ENCODE measurements around the gene TRIM17. TPM values are rescaled to one million over a fixed set of nuclear protein-coding genes. Genes with fewer than 3 reads are reported as not detected.

Gene TRIM17
- total RNA-seq, 1 experiment from 2014 or later: not detected

DNA sequence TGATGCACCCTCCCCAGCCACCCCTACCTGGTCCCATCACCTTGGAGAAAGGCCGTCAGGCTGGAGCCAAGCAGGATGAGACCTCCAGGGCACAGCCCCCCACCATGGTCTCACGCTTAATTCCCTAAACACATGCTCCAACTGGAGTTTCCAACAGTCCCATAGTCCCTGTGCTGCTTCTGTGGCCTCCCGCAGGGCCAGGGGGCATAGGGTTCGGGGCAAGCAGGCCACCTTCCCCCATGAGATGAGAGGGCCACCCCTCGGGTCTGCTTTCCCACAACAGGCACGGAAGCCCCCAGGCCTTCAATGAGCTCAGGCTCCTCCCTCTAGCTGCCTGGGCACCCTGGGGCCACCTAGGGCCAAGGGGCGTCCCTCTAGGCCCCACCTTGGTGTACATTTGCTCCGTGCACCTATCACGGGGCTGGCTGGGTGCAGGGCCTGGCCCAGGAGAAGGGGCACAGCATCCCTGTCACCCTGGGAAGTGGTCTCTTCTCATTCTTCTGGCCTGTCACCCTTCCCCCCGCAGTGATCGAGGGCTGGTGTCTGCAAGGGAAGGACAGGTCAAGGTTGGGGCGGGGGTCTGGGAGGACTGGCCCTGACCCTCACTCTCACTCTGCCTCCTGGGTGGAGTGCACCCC is 52.5 kb downstream of the TRIM17 start:
- no peak for DNase-seq (ENCODE audit: low spot score)
- in situ Hi-C loops (cut with HindIII; ENCODE audit: low sequenced_read_pairs): no loop called here

DNA sequence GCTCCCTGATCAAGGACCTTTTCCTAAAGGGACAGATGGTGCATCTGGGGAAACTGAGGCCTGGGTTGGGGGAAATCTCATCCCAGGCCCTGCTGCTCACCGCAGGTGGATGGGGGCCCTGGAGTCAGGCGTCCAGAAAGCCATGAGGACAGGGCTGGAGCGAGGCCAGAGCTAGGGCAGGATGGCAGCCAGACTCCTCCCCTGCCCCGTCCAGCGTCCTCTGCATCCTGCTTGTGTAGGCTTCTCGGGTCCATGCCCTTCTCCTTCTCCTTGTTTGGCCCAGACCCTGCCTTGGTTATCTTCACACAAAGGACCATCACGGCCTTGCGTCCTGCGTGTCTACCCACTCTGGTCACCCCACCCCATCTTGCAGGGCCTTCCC is 53.0 kb downstream of the TRIM17 start:
- DNase-seq (ENCODE audit: low spot score): no peak

DNA sequence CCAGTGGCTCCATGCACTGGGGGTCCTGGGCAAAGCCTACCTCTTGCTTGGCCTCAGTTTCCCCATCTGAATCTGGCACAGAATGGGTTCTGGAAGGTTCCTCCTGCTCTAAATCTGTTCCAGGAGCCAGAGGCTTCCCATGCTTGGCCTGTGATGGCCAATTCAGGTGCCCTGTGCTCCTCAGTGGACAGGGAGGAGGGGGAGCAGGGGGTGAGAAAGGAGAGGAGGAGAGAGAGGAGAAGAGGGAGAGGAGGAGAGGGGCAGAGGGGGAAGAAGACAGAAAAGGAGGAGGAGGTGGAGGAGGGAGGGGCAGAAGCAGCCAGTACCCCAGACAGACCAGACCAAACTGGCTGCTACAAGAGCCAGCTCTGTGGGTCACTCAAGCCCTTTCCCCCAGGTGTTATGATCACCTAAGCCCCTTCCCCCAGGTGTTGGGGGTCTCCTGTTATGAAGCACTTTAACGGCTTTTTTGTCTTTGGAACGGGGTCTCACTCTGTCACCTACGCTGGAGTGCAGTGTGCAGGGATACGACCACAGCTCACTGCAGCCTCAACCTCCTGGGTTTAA is 53.7 kb downstream of the TRIM17 start:
- in situ Hi-C loops (cut with HindIII; ENCODE audit: low sequenced_read_pairs): no loop called here
- DNase-seq (ENCODE audit: low spot score): no peak

More for the DNA sequence above, 53.0 kb downstream of the TRIM17 start:
- in situ Hi-C loops (cut with HindIII; ENCODE audit: low sequenced_read_pairs): no loop called here

DNA sequence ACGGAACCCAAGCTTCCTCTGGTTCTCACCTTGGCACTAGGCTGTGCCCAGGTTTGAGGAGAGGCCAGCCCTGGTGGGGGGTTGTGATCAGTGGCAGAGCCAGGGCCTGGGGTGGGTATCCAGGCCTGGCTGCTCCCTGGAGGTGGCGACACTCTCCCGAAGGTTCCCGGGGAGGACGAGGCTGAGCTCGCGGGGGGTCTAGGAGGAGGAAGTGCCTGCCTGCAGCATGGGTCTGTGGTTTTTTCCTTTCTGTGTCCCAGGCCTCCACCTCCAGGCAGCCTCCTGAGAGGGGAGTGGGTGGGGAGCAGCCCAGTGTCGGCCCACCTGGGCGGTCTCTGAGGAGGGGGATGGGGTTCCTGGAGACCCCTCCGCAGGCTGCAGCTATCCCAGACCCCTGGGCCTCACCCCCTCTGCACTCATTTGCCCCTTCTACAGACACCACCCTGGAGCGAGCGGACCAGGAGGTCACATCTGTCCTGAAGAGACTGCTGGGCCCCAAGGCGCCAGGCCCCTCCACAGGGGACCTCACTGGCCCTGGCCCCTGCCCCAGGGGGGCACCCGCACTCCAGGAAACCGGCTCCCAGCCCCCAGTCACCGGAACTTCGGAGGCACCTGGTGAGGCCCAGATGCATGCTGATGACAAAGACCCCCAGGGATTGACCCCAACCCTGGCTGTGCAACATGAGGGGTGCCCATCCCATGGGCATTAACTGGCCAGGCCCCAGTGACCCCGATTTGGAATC is 54.3 kb downstream of the TRIM17 start:
- in situ Hi-C loops (cut with HindIII; ENCODE audit: low sequenced_read_pairs): no loop called here

DNA sequence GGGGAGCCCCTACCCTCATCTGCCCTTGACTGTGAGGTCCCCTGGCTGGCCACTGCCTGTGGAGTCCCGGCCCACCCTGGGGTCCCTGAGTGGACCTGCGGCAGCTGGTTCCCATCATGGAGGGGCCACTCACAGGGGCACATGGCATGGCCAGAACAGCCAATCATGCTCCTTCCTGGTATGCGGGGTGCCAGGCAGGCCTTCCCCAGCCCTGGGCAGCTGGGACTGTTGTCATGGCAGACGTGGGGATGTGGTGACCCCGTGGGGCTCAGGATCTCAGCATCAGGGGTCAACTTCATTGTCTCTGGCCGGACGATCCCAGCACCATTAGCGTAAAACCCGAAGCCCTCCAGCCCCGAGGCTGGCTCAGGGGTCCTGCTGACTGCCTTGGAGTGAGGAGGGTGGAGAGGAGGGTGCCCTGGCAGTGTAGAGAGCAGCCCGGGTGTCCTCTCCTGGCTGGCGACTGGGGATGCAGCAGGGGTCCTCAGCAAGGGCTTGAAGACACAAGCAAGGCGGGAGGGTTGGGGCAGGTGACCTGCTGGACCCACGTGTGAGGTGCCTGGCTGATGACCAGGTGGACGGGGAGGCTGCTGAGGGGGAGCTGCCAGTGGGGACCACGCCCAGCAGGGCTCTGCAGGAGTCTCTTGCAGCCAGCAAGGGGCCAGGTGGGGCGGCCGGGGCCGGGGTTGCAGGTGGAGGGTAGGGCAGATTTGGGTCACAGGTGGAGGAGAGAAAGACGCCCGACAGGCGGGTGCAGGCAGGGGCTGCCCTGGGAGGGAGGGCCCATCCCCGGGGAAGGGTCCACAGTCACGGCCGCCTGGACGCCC is 55.1 kb downstream of the TRIM17 start:
- in situ Hi-C loops (cut with HindIII; ENCODE audit: low sequenced_read_pairs): no loop called here
- DNase-seq (ENCODE audit: low spot score): no peak

More for the DNA sequence above, 54.3 kb downstream of the TRIM17 start:
- DNase-seq (ENCODE audit: low spot score): no peak

DNA sequence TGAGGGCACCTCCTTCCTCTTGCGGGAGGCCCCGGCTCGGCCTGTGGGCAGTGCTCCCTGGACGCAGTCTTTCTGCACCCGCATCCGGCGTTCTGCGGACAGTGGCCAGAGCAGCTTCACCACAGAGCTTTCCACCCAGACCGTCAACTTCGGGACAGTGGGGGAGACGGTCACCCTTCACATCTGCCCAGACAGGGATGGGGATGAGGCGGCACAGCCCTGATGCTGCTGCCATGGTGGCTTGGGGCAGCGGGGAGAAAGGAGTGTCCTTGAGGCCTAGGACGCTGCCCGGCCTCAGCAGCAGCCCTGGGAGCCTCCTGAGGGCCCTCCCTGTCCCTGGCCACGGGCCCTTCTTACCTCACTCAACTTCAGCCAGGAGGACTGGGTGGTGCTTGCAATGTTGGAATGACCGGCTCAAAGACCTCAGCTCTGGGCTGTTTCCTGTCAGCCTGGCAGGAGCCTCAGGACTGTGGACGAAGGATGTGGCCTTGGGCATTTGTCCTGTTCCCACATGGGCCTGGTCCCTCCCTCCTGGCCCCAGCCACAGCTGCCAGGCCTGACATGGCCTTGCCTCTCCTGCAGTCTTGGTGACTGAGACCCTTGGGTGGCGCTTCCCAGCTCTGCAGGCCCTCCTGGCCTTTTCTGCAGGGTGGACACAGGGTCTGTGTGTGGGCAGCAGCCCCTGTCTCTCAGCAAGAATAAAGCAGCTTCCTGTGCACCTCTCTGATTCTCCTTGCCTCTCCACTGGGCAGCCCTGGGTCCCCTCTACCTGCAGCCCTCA is 55.9 kb downstream of the TRIM17 start:
- in situ Hi-C loops (cut with HindIII; ENCODE audit: low sequenced_read_pairs): no loop called here
- no peak for DNase-seq (ENCODE audit: low spot score)

DNA sequence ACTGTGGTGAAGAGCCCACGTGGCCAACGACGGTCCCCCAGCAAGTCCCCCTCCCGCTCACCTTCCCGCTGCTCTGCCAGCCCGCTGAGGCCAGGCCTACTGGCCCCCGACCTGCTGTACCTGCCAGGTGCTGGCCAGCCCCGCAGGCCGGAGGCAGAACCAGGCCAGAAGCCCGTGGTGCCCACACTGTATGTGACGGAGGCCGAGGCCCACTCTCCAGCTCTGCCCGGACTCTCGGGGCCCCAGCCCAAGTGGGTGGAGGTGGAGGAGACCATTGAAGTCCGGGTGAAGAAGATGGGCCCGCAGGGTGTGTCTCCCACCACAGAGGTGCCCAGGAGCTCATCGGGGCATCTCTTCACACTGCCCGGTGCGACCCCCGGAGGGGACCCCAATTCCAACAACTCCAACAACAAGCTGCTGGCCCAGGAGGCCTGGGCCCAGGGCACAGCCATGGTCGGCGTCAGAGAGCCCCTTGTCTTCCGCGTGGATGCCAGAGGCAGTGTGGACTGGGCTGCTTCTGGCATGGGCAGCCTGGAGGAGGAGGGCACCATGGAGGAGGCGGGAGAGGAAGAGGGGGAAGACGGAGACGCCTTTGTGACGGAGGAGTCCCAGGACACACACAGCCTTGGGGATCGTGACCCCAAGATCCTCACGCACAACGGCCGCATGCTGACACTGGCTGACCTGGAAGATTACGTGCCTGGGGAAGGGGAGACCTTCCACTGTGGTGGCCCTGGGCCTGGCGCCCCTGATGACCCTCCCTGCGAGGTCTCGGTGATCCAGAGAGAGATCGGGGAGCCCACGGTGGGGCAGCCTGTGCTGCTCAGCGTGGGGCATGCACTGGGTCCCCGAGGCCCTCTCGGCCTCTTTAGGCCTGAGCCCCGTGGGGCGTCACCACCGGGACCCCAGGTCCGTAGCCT is 56.8 kb downstream of the TRIM17 start:
- DNase-seq (ENCODE audit: low spot score): no peak
- in situ Hi-C loops (cut with HindIII; ENCODE audit: low sequenced_read_pairs): no loop called here

DNA sequence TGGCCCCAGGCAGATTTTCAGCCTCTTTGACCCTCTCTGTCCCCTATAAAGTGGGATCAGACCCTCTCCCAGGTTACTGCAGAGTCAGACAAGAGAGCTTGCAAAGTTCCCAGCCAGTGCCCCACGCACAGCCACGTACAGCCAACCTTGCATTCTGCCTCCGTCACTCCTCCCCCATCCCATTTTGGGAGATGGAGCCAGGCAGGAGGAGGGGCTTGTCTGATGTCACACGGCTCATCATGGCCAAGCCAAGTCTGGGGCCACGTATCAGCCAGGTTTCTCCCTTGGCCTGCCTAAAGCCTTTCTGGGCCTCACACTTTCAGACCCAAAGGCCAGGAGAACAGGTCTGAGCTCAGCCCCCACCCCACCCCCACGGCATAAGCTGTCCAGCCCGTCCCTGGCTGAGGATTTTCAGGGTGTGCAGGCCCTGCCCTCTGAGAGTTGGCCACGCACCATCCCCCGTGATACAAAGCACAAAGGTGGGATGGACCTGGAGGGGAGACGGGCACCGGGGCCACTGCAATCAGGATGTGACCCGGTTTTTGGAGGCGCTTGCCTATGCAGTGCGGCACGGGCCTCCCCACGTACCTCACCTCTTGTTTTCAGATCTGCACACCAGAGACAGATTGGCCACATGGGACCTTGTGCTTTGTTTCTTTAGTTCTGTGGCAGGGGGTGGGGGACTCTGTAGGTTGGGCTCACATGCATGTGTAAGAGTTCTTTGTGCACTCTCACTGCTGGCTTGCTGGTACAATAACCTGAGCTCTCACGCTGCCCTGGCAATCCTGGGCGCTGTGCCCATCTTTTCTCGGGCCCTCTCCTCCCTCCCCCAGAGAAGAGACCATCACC is 57.7 kb downstream of the TRIM17 start:
- DNase-seq (ENCODE audit: low spot score): no peak
- in situ Hi-C loops (cut with HindIII; ENCODE audit: low sequenced_read_pairs): no loop called here

DNA sequence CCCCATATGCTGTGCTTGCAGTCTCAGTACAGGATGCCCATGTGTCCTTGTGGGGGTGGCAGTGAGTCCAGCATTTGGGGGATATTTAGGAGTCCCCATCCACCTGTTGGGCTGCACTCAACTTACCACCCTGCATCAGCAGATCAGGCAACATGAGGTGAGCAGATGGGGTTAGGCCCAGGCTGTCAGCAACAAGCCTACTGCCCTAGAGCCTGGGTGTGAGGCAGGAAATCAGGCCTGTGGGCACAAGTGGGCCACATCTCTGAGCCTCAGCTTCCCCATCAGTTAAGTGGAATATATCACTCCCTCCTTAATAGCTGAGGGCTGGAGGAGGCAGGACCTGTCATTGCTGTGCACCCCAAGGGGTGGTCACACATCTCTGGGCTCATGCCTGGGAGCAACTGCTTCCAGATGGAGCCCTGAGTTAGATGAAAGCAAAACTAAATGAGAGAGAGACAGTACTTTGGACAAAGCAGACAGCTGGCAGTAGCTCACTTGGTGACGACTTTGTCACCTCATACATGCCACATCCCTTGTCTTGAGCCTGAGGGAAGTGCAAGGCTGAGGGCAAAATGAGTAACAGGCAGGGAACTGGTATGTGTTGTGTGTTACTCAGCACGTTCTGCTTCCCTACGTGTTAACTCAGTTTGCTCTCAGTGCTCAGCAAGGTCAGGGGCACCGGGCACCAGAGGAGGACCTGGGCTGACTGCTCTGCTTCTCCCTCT is 58.5 kb downstream of the TRIM17 start:
- no peak for DNase-seq (ENCODE audit: low spot score)
- in situ Hi-C loops (cut with HindIII; ENCODE audit: low sequenced_read_pairs): no loop called here

Other genes starting within 250 kb of the TRIM17 start
- 7.3 and 7.7 TPM in 2 replicates for gene OBSCN, start 208.8 kb downstream of the TRIM17 start, total RNA-seq (2014; rRNA removed; shearing (Covaris generic))
- gene TRIM11, start 10.0 kb downstream of the TRIM17 start, total RNA-seq (2014; rRNA removed; shearing (Covaris generic)): 40.4 and 43.6 TPM in 2 replicates
- 136 and 168 TPM in 2 replicates for gene RNF187, start 70.5 kb upstream of the TRIM17 start, total RNA-seq (2014; rRNA removed; shearing (Covaris generic))

All from G401 (cell line).